ENCODE results near the gene KCNK5.

KCNK5 gene

DNA sequence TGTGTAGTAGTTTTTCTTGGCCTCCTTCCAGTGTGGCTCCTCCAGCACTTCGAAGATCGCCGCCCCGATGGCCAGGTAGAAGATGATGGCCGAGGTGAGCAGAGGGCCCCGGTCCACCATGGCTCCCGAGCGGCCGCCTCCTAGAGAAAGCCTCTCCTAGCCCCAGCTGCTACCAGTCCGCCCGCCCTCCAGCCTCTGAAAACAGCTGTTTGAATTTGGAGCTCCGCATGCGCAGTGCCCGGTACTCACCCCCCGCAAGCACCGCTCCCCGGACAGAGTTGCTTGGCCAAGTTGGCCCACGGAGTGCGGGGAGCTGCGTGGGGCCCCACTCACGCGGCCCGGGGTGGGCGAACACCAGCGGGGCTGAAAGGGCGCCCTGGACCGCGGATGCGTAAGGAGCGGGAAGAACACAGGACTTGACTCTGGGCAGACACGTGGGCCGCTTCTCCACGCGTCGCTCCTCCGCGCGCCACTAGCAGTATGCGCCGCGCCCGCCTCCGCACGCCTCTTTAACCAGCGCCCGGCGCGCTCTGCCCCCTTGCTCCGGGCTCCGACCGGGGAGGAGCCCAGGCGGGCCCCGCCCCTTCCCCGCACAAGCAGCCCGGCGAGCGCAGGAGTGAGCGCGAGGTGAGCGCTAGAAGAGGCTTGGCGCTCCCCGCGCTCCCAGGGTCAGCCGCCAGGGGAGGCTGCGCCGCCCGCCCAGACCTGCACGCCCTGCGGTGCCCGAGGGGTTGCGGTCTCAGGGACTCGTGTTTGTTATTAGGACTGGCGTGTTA lies at the start of gene KCNK5:
Gene KCNK5, minus strand, starts transcription at position 484 of the 776 bp plus-strand sequence. Its CDS starts 364 bp downstream, at position 120.
- peak; percentile 83 for DNase-seq

GRCh38 chr6:39276379-39276995 lies 47.2 kb upstream of the KCNK5 start:
- no peak for DNase-seq

- DNase-seq, result no peak
Observed at GRCh38 chr6:39274903-39275302, 45.6 kb upstream of the KCNK5 start.

DNA sequence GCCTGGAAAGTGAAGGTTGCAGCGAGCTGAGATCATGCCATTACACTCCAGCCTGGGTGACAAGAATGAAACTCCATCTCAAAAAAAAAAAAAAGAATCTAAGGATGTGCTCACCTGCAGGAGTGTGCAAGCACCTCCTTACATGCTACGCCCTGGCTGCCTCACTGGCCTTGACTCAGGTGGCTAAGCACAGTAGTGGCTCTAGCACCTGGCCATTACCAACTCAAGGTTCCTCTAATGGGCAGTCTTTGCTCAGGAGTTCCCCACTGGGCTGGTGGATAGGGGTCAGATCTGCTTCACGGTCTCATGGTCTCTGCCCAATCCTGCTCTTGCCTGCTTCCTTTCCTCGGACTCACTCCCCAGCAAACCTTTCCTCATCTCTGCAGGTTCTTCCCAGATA lies 45.2 kb upstream of the KCNK5 start:
- no peak for DNase-seq

GRCh38 chr6:39273406-39273821 lies 44.1 kb upstream of the KCNK5 start:
- no peak for DNase-seq

- no peak for DNase-seq
Observed at GRCh38 chr6:39269961-39270360, 40.7 kb upstream of the KCNK5 start.

GRCh38 chr6:39268721-39269120 lies 39.4 kb upstream of the KCNK5 start:
- no peak for DNase-seq

- DNase-seq, result no peak
Observed at GRCh38 chr6:39268171-39268570, 38.9 kb upstream of the KCNK5 start.

GRCh38 chr6:39266782-39267355 lies 37.6 kb upstream of the KCNK5 start:
- no peak for DNase-seq

DNA sequence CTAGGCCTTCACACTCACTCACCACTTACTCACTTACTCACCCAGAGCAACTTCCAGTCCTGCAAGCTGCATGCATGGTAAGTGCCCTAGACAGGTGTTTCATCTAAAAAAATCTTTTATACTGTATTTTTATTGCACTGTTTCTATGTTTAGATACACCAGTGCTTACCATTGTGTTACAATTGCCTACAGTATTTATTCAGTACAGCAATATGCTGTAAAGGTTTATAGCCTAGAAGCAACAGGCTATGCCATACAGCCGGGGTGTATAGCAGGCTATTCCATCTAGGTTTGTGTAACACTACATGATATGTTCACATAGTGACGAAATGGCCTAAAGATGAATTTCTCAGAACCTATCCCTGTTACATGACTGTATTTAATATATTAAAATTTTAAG lies 37.1 kb upstream of the KCNK5 start:
- DNase-seq, result no peak

GRCh38 chr6:39263303-39264037 lies 34.2 kb upstream of the KCNK5 start:
- DNase-seq, result no peak

GRCh38 chr6:39261751-39262150 lies 32.5 kb upstream of the KCNK5 start:
- no peak for DNase-seq

DNA sequence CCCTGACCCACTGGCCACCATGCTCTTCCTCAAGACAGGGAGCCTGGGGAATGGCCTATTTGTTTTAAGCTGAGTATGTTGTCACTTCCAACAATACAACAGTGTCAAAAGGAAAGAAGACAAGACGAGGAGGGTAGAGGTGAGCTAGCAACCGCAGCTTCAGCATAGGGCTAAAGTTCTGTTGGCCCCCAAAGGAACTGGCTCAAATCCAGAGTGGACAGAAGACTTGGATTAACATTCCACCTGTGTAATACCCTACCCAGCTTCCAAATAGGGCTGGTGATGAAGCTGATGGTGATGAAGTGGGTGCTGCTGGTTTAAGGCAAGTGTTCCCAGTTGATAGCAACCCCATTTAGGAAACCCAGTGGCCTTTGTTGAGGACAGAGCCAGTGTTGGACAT lies 31.7 kb upstream of the KCNK5 start:
- no peak for DNase-seq

GRCh38 chr6:39260456-39260855 lies 31.2 kb upstream of the KCNK5 start:
- DNase-seq, result no peak

GRCh38 chr6:39256294-39256940 lies 27.1 kb upstream of the KCNK5 start:
- no peak for DNase-seq

DNA sequence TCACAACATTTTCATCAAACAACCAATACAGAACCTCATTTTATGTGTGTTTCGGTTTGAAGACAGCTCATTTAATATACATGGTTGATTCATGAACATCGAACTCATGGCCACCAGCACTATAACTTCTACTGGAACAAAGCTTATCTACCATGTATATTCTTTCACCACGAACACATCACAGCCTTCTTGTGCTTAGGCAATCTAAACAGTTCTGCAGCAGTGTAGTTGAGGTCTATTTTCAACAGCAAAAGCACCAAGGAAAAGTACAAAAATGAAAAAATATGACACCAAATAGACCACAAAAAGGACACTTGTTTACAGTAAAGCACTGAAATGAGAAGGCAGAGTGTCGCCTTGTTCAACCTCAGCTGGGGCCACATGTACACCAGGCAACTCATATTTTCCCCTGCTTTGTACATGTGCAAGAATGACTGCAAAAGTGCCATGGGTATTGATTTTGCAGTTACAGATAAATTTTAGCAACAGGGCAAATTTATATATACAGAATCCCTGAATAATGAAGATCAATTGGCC lies 25.8 kb upstream of the KCNK5 start:
- DNase-seq, result no peak

DNA sequence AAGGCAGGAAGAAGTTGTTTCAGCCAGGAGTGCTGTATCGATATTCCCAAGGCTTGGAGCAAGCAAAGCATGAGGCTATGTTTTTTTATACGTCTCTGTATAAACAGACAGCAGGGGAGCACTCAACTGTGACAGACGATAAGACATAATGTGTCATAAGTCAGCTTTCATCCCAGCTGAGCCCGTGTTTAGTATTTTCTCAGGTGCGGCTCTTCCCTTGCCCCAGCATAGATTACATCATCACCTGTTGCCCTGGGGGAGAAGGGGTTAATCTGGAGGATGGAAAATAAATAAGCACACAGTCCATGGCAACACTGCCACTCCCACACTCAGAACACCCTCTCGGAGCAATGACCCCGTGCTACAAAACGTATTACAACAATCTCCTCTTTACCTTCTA lies 22.1 kb upstream of the KCNK5 start:
- DNase-seq, result no peak

- no peak for DNase-seq
Observed at GRCh38 chr6:39250507-39250906, 21.2 kb upstream of the KCNK5 start.

- DNase-seq, result no peak
Observed at GRCh38 chr6:39249278-39249677, 20.0 kb upstream of the KCNK5 start.

- no peak for DNase-seq
Observed at GRCh38 chr6:39247667-39248194, 18.5 kb upstream of the KCNK5 start.

- DNase-seq, result no peak
Observed at GRCh38 chr6:39243809-39244208, 14.5 kb upstream of the KCNK5 start.

GRCh38 chr6:39240155-39240757 lies 11.0 kb upstream of the KCNK5 start:
- no peak for DNase-seq
